VCaP (cell line): ENCODE results near the gene COL25A1.
"Not testable (repeated sequence)": the region's sequence is repeated elsewhere in the genome, so short reads cannot be mapped to it uniquely, and the experiment has no call there.

Experiments
- H3K27ac ChIP-seq: fragments of 450-650 bp; 2 replicates; pipeline ENCODE4 v1.5.1; 2017
- TF ChIP-seq, protein P1 (sequence below): fragments of 450-650 bp; conservative IDR thresholded peaks from 2 replicates; pipeline ENCODE4 v1.5.1; 2017; ENCODE audit warnings: mild to moderate bottlenecking, moderate library complexity

Gene COL25A1

DNA sequence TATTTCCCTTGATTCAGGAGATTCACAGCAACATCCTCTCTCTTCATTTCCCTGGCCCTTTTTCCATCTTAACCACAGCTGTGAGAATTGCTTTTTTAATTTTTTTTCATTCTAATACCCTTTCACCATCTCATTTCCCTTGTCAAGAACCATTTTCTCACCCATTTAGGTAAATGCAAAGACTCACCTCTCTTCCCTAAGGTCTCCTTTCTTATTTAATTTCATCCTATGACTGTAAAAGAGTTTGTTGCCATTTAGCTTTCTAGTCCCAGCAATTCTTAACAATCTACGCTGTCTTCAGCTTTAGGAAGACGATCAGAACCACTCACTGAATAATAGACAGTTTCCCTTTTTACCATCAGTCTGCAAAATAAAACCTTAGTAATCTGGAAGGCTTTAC lies 298.5 kb downstream of the COL25A1 start:
- H3K27ac ChIP-seq: no peak overlapping the region
- TF ChIP-seq, protein P1, sequence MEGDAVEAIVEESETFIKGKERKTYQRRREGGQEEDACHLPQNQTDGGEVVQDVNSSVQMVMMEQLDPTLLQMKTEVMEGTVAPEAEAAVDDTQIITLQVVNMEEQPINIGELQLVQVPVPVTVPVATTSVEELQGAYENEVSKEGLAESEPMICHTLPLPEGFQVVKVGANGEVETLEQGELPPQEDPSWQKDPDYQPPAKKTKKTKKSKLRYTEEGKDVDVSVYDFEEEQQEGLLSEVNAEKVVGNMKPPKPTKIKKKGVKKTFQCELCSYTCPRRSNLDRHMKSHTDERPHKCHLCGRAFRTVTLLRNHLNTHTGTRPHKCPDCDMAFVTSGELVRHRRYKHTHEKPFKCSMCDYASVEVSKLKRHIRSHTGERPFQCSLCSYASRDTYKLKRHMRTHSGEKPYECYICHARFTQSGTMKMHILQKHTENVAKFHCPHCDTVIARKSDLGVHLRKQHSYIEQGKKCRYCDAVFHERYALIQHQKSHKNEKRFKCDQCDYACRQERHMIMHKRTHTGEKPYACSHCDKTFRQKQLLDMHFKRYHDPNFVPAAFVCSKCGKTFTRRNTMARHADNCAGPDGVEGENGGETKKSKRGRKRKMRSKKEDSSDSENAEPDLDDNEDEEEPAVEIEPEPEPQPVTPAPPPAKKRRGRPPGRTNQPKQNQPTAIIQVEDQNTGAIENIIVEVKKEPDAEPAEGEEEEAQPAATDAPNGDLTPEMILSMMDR: no peak

DNA sequence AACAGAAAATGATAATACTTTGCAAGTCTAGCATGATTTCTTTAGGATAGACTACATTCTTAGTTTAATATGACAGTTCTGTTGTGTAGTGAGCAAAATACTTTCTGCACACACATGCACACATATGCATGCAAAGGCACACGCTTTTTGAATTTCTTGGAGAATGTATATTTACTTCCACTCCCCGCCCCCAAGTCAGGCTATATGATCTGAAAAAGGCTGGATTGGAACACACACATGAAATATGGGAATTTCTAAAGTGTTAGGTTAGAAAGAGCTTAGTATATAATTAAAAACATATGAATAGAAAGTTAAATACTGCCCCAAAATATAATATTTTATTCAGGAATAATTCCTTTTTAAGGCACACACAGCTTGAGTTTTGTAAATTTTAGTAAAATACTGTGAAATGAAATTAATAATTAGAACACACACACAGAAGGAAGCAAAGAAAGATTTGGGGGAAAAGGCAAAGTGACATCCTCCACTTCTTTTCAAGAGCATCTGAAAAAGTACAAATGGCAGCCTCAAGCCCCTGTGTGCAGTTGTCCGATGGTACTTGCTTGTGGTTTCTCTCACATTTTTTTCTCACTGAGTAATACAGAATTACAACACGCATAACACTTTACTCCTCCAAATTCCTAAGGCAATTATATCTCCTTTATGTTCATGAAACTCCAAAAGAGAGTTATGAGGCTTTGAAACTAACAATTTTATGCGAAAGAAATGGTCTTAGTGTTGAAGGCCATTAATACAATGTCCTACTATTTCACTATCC lies 310.7 kb downstream of the COL25A1 start:
- TF ChIP-seq, protein P1: no peak

DNA sequence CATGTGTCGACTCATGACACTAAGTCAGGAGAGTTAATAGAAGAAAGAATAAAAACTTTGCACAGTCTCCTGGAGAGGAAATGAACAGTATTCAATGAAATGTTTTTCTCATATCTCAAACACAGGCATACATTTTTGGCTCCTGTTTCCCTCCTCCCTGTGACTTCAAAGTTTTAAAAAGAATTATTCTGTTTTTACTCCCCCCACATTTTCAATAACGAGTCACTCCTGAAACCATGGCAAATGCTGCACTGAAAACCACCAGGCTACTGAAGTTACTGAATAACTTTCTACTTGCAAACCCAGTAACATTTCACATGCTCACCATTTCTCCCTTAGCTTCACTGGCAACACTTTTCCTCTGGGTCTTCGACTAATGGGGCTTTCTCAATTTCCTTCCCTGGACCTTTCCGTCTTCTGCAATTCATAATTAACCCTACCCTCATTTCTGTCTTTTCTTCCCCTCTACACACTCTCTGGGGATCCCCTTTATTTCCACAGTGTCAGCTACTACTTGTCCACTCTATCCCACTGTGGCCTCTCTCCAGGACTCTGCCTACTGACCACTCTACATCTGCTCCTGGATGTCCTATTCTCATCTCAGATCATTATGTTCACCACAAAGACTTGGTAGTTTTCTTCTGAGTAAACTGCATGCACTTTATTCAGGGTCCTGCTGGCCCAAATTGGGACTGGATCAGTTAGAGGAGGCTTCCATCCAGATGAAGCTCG lies 313.8 kb downstream of the COL25A1 start:
- TF ChIP-seq, protein P1: no peak
- H3K27ac ChIP-seq: no peak overlapping the region

More for the DNA sequence above, 310.7 kb downstream of the COL25A1 start:
- H3K27ac ChIP-seq: no peak overlapping the region

DNA sequence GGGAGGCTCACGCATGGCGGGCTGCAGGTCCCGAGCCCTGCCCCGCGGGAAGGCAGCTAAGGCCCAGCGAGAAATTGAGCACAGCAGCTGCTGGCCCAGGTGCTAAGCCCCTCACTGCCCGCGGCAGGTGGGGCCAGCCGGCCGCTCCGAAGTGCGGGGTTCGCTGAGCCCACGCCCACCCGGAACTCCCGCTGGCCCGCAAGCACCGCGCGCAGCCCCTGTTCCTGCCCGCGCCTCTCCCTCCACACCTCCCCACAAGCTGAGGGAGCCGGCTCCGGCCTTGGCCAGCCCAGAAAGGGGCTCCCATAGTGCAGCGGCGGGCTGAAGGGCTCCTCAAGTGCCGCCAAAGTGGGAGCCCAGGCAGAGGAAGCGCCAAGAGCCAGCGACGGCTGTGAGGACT lies 318.0 kb downstream of the COL25A1 start:
- H3K27ac ChIP-seq: not testable (repeated sequence)

DNA sequence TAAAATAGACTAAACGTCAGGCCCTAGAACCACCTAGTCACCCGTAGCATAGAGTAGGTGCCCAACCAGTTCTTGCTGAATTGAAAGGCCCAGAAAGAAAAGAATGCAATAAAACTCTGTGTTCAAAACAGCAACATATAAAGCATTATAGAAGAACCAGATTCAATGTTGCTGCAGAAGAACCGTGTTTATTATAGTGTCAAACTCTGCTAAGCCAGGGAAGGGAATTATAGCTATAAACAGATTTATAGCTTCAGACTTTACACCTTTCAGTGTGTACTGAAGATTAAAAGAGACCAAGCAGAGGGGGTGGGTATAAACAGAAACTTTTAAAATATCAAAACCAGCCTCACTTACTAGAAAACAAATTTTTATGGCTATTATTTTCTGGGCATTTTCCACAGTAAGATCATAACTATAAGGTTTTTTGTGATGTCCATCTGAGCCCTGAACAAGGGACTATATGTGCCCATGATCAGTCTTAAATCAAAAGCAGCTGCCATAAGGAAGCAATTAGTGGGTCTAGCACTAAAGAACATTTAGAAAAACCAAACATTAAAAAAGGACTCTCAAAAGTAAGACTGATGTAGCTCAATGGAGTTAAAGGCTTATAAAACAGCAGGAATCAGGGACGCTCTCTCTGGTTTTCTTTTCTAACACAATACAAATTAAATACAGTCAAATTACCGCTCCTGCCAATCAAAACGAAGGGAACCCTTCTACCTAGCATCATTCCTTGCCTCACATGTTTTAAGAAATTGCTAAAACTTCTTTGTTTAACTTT lies 319.9 kb downstream of the COL25A1 start:
- no peak overlapping the region for H3K27ac ChIP-seq
- TF ChIP-seq, protein P1: no peak

DNA sequence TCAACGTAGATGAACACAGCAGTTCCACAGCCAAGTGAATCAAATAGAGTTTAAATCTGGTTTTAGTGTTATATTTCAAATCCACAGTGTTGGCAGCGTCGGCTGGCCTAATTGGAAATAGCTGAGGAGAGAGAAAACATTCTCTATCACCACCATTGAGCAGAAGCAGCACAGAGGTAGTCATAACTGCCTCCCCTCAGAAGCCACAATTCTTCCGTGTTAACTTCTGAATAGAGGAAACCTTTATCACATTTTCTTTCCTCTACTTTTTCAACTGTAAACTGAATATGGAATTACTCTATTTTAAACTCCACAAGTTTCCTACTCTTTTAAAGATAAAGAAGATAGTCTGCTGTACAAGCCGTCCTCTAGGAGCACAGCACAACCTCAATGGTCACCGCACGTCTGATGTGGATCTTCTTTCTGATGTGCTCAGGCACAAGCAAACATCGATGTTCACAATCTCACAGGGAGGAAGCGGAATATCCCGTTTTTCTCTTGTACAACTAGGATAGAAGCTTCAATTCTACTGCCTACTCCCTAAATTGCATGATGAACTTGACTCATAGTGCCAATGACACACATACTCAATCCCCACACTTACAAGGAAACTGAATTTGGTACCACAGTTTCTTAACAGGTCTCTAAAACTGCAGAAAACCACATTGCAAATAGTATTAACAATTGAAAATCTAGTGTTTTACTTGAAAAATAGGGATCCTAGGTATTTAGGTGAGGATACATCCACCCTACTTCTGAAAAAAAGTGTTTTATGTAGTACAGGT lies 321.8 kb downstream of the COL25A1 start:
- no peak overlapping the region for H3K27ac ChIP-seq
- TF ChIP-seq, protein P1: no peak

DNA sequence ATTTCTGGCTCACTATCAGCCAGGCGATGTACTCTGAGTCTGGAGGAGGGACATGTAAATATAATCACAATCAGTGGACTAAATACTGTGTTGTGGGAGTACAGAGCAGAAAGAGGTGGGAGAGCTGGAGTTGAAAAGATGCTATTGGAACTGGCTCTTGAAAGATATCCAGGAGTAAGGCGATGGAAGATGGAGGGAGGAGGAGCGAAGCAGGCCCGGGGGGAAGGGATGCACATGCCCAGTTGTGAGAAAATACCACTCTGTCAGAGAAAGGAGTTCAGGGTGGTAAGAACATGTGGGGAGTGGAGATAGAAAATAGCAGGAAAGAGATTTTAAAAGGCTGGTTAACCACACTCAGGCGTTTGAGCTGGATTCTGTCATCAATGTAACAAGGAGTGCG lies 322.7 kb downstream of the COL25A1 start:
- TF ChIP-seq, protein P1: no peak
- H3K27ac ChIP-seq: no peak overlapping the region
